HG02623 (cell line): ENCODE results near the gene FIP1L1.
"Not testable (repeated sequence)": the region's sequence is repeated elsewhere in the genome, so short reads cannot be mapped to it uniquely, and the experiment has no call there.

Experiments used
- ATAC-seq: cut with Tn5 transposase; IDR thresholded peaks from one replicate; pipeline ENCODE4 v1.9.1; 2021; ENCODE audit warnings: moderate library complexity; ENCODE audit not compliant: unreplicated experiment

Gene FIP1L1

DNA sequence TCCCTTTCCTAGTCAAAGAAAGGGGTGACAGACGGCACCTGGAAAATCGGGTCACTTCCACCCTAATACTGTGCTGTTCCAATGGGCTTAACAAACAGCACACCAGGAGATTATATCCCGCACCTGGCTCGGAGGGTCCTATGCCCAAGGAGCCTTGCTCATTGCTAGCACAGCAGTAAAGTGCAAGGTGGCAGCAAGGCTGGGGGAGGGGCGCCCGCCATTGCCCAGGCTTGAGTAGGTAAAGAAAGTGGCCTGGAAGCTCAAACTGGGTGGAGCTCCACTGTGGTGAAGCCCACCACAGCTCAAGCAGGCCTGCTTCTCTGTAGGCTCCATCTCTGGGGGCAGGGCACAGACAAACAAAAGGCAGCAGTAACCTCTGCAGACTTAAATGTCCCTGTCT, 89.1 kb downstream of the FIP1L1 start:
- ATAC-seq: not testable (repeated sequence)

DNA sequence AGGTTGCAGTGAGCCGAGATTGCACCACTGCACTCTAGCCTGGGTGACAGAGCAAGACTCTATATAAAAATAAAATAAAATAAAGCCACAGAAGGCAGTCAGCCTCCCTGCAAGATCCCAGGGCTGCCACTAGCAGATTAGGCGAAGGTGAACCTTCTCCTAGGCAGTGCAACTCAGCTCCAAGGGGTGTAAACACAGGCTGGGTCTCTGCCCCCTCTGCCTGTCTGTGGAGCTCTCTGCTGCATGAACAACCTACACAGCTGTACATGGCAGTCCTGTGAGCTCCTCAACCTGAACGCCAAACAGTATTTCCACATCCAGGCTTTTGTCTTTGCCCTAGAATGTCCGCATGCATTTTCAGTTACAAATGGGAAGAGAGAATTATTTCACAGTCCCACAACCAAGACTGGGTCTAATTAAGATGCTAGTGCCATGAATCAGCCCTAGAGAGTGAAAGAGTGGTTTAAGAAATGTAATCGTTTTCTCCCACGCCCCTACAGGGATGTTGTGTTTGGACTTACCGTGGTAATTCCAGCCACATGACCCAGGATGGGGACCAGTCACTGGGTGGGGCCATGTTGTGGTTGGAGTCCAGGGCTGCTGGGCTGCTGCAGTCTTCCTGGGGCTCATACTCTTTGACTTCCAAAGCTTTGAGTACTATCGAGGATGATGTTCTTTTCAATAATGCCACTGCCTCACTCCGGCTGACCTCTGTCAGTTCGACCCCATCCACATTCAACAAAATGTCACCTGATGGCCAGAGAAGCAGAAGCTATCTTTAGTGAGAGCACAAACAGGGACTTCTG, 99.0 kb downstream of the FIP1L1 start:
- ATAC-seq: no peak

- no peak for ATAC-seq
Observed at GRCh38 chr4:53477038-53477565, 99.7 kb downstream of the FIP1L1 start.

DNA sequence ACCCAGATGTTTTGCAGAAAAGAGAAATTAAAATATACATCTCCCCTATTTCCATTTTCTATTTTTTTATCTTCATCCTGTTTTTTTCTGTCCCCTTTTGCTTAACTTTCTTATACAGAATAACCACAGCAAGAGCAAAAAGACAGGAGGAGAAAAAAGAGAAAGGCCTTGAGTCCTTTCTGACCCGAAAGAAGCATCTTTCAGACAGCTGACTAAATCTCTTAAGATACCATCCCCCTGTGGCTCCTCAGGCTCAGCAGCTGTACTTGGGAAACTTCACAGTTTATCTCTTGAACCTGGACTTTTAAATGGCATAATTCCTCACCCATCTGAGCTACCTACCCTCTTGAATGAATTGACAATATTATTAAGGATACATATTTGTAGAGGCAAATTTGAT, 100.2 kb downstream of the FIP1L1 start:
- ATAC-seq: no peak

DNA sequence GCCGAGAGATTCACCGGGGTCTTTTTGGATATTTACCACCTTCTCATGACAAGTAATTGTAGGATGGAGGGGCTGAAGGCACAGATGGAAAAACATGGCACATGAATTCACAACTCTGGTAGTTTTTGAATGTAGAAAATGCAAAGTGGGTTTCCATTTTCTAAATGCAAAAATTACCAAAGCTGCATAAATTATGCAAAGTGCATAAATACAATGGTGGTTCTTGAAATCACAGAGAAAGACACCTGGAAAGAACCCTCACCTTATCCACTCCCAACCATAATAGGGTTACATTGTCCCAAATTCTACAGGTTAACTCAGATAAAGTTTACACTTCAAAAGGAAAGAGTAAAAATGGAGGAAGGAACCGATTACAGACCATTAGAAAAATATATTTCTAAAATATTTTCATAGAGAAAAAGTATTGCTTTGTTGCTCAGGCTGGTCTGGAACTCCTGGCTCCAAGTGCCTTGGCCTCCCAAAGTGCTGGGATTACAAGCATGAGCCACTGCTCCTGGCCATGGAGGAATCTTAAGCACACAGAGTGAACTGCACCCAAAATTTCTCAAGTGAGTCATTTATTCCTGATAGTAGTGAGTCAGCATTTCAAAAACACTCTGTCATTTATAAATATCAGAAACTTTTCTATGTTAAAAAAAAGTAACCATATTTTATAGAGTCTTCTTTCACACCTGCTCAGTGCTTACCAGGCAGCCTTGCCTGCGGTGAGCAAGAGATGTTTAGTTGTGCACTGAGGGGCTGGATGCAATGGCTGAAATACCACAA, 101.4 kb downstream of the FIP1L1 start:
- ATAC-seq: no peak

DNA sequence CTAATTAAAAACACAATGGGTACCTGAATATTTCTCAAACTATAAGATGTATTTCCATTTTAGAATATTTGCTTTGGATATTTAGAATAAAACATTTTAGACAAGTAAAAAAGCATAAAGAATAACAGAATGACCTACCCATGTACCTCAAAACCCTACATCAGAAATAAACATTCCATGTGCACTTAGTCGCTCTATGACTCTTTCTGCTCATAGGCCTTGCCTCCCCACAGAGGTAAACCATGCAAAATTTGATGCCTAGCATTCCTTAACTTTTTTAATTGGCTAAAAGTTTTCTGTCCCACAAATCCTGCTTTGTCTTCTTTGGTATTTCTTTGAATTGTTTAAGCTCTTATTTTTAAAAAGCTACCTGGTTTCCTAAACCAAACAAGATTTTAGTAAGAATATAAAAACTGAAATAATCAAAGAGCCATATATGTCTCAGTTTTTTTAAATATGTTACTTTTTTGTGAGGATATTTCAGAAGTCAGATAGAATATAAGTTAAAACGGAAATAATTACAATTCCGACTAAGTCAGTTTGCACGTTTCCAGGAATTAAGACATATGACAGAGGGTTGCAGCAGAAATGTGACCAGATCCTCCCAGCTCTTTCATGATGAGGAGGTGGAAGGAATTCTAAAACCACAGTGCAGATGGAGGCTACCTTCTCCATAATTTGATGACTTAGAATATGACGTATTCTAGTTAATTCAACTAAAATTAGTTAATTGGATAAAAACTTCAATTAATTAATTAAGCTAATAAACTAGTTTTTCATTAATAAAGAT, 102.5 kb downstream of the FIP1L1 start:
- ATAC-seq: no peak

DNA sequence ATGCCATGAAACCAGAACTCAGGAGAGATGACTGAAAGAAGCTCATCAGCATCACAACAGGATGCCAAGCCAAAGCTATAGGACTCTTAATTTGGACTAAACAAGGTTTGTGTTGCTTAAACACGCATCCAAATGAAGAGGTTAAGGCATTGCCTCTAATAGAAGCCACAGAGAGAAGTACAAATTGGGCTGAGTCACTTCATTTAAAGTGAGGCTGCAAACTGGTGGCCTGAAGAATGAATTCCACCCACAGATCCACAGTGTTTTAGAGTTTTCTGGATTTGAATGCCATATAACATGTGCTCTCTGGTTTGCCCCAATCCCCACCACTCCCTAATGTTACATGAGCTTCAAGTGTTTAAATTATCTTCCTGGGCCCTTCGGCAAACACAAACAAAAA, 103.5 kb downstream of the FIP1L1 start:
- no peak for ATAC-seq

DNA sequence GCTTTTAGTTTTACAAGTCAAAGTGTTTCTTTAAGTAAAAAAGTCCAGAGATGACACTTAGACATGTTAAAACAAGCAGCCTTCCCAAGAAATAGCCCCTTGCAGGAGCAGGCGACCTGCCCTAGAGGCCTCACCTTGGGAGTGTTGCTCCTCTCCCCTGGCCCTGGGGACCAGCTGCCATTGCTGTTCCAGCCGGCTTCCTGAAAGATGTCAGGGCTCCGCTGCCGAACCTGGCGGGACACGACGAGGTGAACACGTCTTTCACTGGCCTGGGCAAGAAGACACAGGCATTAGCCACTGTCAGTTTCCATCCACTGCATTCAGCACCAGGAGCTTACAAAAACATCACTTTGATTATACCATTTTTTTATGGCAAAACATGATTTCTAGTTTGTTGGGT, 104.1 kb downstream of the FIP1L1 start:
- no peak for ATAC-seq

DNA sequence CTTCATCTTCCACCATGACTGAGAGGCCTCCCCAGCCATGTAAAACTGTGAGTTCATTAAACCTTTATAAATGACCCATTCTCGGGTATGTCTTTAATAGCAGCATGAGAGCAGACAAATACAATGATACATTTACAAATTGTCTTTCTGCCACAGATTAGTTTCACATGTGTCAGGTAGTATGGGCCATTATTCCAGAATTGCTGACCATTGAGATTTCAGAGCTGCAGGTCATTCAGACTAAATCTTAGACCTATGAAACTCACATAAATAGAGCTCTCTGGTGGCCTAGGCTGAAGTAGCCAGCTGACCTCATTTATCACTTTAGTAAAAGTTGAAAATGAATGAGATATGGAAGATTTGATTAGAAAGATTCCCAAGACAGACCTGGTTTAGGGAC, 105.8 kb downstream of the FIP1L1 start:
- no peak for ATAC-seq

DNA sequence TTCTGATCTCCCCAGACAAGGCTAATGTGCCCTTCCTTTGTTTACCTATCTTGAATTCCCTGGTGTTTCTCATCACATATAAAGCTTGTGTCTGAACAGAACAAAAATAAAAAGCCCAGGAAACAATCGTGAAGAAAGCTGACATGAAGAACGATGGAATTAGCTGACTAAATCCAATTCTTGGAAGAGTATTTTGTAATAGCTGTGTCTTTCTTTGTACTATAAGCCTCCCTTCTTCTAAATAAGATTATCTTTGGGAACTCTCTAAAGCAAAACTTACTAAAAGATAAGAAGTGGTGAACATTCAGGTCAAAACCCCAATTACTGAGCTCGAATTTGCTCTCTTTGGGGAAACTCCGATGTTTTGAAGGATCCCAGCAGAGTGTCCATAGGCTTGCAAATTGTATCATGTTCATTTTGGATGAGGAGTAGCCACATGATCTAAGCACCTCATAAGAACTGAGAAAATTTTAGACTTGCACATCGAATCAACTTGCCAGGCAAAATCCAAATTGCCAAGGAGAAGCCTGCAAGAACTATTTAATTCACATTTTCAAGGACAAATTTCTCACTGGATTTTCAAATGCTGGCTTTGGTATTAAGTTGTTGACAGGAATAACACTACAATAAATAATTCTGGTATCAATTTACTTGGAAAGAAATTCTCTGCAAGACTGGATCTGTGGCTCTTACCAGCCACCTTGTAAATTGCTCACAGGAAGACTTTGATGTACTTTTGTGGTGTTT, 107.6 kb downstream of the FIP1L1 start:
- ATAC-seq: no peak

GRCh38 chr4:53485658-53486040, 108.2 kb downstream of the FIP1L1 start:
- ATAC-seq: no peak

GRCh38 chr4:53487766-53488165, 110.3 kb downstream of the FIP1L1 start:
- ATAC-seq: no peak

DNA sequence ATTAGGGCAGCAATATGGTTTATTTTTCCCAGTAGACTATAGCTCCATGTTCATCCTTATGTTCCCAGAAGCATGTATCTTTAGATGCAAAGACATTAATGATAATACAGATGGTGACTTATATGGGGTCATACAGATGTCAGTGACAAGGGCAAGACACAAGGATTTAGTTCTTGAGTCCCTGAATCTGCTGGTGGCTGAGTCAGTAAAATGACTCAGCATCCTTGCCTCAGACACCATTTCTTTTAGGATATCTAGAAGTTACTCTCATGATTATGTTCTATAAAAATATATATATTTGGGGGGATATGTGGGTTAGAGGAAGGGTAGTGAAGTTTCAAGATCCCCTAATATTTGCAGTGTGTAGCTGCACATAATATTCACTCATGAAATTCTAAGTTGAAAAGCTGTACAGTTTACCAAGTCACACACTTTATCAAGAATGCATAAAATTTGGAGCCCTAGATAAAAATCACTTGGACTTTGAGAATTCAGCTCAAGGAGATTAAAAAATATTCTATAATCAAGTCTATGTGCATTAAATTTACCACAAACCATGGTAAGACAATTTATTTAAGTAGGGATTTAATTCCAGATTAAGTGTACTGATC, 111.9 kb downstream of the FIP1L1 start:
- no peak for ATAC-seq

DNA sequence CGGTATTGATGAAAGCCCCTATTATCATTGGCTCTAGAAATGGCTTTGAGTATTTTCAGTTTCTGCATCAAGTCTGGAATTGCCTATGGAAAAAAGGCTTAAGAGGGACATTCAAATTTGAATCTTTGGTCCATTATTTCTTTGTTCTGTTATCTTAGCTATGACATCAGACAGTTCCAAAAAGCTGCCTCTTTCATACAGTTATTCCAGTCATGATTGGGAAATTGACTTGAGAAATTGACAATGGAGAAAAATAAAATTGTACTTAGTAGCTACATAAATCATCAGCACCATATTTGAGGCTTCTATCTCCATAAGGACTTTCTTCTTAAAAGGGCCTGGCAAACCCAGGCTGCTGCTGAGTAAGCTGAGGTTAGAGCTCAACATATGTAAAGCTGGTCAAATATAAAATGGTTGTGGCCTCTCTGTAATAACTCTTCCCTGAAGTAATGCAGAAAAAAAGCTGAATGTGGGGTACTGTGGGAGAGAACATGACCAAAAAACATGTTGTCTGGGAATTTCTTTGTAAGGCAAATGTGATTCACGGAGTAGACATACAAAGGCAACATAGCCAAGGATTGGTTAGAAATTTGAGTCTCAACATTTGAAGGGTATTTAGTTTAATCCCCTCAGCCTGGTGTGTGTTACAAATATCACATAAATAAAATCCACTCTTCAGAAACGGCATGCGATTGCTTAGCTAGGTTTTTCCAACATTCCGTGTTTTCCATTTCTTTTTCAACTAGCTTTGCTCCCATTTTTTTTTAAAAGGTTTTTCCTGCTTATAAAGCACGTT, 112.9 kb downstream of the FIP1L1 start:
- ATAC-seq: no peak

DNA sequence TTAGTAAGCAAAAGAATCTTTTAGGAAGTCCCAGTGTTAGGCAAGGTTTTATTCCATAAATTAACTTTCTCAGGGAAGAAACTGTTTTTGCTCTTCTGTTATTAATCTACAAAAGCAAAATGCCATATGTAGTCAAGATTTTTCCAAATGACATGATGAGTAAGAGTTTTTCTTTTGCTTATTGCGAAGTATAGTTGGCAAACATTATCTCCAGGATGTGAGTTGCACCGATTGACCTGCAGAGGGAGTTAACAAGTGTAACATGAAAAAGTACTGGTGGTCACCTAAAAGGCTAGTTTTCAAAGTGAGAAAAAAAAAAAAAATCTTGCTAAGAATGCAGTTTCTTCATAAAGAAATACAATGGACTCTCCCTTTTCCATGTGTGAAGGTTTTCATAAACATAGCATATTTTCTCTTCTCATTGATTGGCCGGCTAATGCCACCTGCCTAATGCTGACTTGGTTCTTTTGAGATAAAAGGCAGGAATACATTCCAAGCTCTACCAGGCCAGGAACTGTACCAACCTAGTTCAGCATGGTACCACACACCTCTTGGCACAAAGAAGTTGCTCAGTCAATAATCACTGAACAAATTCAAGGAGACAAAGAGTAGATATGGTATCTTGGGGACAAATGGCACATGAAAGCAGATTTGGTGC, 113.7 kb downstream of the FIP1L1 start:
- no peak for ATAC-seq

- no peak for ATAC-seq
Observed at GRCh38 chr4:53494851-53495250, 117.4 kb downstream of the FIP1L1 start.

DNA sequence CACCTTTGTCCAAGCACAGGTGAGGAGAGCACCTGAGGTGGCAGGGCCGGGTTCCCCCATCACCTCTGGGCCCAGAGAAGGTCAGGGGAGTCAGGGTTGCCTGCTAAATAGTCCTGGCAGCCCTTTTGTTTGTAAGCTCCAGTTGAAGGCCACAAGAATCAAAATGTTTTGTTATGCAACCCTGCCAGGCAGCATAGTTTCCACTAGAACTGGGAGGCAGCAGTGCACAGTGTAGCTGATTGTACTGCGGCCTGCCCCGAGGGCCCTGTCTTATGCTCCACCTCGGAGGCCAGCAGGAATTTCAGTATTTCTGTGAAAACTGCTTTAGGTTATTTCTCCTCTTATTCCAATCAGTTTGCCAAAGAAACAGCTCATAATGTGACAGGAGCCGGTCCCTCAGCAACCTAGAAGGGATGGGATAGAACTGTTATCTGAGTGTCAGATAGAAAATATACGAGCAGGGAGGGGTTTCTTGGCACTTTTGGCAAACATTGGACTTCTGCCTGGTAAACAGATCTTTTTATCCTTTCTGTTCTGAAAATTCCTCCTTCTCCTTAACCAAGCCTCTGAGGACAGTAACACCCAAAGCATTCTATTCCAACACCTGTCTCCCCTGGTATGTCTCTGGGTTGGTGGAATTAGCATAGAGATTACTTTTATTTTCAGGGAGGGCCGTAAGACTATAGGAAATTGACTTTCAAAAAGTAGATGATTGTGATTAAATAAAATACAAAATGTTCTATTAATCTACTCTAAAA, 120.2 kb downstream of the FIP1L1 start:
- ATAC-seq: no peak

GRCh38 chr4:53498706-53499105, 121.3 kb downstream of the FIP1L1 start:
- no peak for ATAC-seq
